Transverse colon (tissue), 4 donors: ENCODE data around the gene TXNDC17.

ENCODE experiments used
- CTCF ChIP-seq, 5 experiments: fragments of 200-600 bp in 3 of 5; fragments of 450-650 bp in 2 of 5; sonication (generic) in 3 of 5; IDR thresholded peaks; 1 replicate in 2 of 5; 2 replicates in 3 of 5; pipeline ENCODE4 v1.5.1; 2016 to 2017; ENCODE audit warnings: antibody characterized with exemption in 5 of 5, inconsistent platforms in 3 of 5, mild to moderate bottlenecking in 2 of 5, moderate library complexity in 1 of 5
- EP300 ChIP-seq: sonication (generic); formaldehyde crosslinking; IDR thresholded peaks from one replicate; pipeline ENCODE4 v1.6.1; 2017; ENCODE audit warnings: antibody characterized with exemption, low read depth
- POLR2A ChIP-seq: fragments of 450-650 bp; IDR thresholded peaks from one replicate; pipeline ENCODE4 v1.6.1; 2016; ENCODE audit warnings: antibody characterized with exemption, mild to moderate bottlenecking, moderate library complexity
- POLR2AphosphoS5 ChIP-seq, 3 donors: sonication (generic); formaldehyde crosslinking; IDR thresholded peaks; one replicate each; pipeline ENCODE4 v1.6.1; 2016; ENCODE audit warnings: antibody characterized with exemption in 3 of 3

GRCh38 chr17:6610011-6610410 lies 30.8 kb upstream of the TXNDC17 start:
- TF ChIP-seq CTCF (IDR thresholded peaks at IDR 0.05): no peak
- TF ChIP-seq POLR2A: no peak
- no peak for TF ChIP-seq POLR2AphosphoS5 (IDR thresholded peaks at IDR 0.05)
- no peak for TF ChIP-seq EP300
